Nephron (organoid): ENCODE measurements around the gene GNB1L.
A peak's percentile ranks its signal among the peaks of the same experiment; 100 is the strongest.

Experiments
- H3K27ac Mint-ChIP-seq, 3 experiments: 2 replicates each; pipeline ENCODE4 v1.8.0; 2020; ENCODE audit warnings: mixed read lengths in 3 of 3, mild to moderate bottlenecking in 2 of 3, moderate library complexity in 1 of 3
- H3K27me3 Mint-ChIP-seq: 2 replicates; pipeline ENCODE4 v1.8.0; 2021; ENCODE audit warnings: low read depth, mild to moderate bottlenecking, moderate library complexity, mixed read lengths
- H3K36me3 Mint-ChIP-seq: 2 replicates; pipeline ENCODE4 v1.8.0; 2020; ENCODE audit warnings: low read depth, mixed read lengths
- H3K4me1 Mint-ChIP-seq: 2 replicates; pipeline ENCODE4 v1.8.0; 2020; ENCODE audit warnings: mixed read lengths
- H3K4me3 Mint-ChIP-seq, 3 experiments: 2 replicates each; pipeline ENCODE4 v1.8.0; 2020; ENCODE audit warnings: mild to moderate bottlenecking in 3 of 3, mixed read lengths in 3 of 3, moderate library complexity in 2 of 3
- H3K9me3 Mint-ChIP-seq: 2 replicates; pipeline ENCODE4 v1.8.0; 2020; ENCODE audit warnings: mixed read lengths
- CTCF ChIP-seq, 3 experiments: fragments of 200-600 bp; sonication (generic); IDR thresholded peaks; one replicate each; pipeline ENCODE4 v1.5.0; 2021; ENCODE audit warnings: antibody characterized with exemption in 3 of 3; ENCODE audit not compliant: unreplicated experiment in 3 of 3

The GNB1L gene

GRCh38 chr22:19891317-19892256, 36.9 kb upstream of the GNB1L start:
- Mint-ChIP-seq H3K9me3 (no peaks in the 10 kb centered on the region), H3K36me3 (peaks cover 6% of the 10 kb centered on the region), H3K4me1 (peaks cover 25% of the 10 kb centered on the region), H3K27ac (peak overlapping the region in 2 of 3 experiments; percentile 60 to 64), H3K4me3 (peak overlapping the region in 2 of 3 experiments; percentile 50 to 53), H3K27me3 (peaks cover 18% of the 10 kb centered on the region)
- no peak for TF ChIP-seq CTCF (IDR thresholded peaks at IDR 0.05; ENCODE audit: unreplicated experiment in 3 of 3)

GRCh38 chr22:19890502-19891316, 36.0 kb upstream of the GNB1L start:
- H3K36me3 Mint-ChIP-seq: peaks cover 8% of the 10 kb centered on the region
- H3K27me3 Mint-ChIP-seq: peaks cover 22% of the 10 kb centered on the region
- no peak overlapping the region for H3K4me3 Mint-ChIP-seq
- peaks cover 28% of the 10 kb centered on the region for H3K4me1 Mint-ChIP-seq
- no peaks in the 10 kb centered on the region for H3K9me3 Mint-ChIP-seq
- no peak for TF ChIP-seq CTCF (IDR thresholded peaks at IDR 0.05; ENCODE audit: unreplicated experiment in 3 of 3)
- no peak overlapping the region for H3K27ac Mint-ChIP-seq

DNA sequence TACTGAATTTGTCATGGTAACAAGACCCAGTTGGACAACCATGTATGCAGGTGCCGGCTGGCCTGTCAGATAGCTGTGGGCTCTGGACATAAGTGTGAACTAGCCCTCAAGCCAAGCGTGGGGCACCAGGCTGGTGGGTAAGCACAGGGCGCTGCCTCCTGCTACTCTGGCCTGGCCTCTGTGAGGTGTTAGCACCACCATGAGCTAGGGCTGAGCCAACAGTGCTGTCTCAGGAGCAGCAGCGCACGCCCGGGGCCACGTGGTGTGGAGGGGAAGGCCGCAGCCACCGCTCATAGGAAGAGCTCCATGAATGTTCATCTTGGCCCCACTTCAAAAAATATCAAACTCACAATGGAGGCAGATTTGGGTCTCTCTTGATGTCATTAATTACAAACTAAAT, 35.3 kb upstream of the GNB1L start:
- H3K27ac Mint-ChIP-seq: no peak overlapping the region
- H3K9me3 Mint-ChIP-seq: no peaks in the 10 kb centered on the region
- peaks cover 31% of the 10 kb centered on the region for H3K4me1 Mint-ChIP-seq
- H3K36me3 Mint-ChIP-seq: peaks cover 10% of the 10 kb centered on the region
- peaks cover 23% of the 10 kb centered on the region for H3K27me3 Mint-ChIP-seq
- no peak overlapping the region for H3K4me3 Mint-ChIP-seq
- TF ChIP-seq CTCF (IDR thresholded peaks at IDR 0.05; ENCODE audit: unreplicated experiment in 3 of 3): no peak

- H3K4me3 Mint-ChIP-seq: no peak overlapping the region
- peaks cover 31% of the 10 kb centered on the region for H3K4me1 Mint-ChIP-seq
- H3K36me3 Mint-ChIP-seq: peaks cover 4% of the 10 kb centered on the region
- H3K9me3 Mint-ChIP-seq: no peaks in the 10 kb centered on the region
- TF ChIP-seq CTCF (IDR thresholded peaks at IDR 0.05; ENCODE audit: unreplicated experiment in 3 of 3): no peak
- no peak overlapping the region for H3K27ac Mint-ChIP-seq
- H3K27me3 Mint-ChIP-seq: peaks cover 18% of the 10 kb centered on the region
Observed at GRCh38 chr22:19888131-19888746, 33.6 kb upstream of the GNB1L start.

- peaks cover 4% of the 10 kb centered on the region for H3K36me3 Mint-ChIP-seq
- peaks cover 18% of the 10 kb centered on the region for H3K27me3 Mint-ChIP-seq
- peaks cover 25% of the 10 kb centered on the region for H3K4me1 Mint-ChIP-seq
Observed at GRCh38 chr22:19887256-19887985, 32.7 kb upstream of the GNB1L start.

More at GRCh38 chr22:19887256-19887985, 32.7 kb upstream of the GNB1L start:
- H3K27ac Mint-ChIP-seq: no peak overlapping the region
- TF ChIP-seq CTCF (IDR thresholded peaks at IDR 0.05; ENCODE audit: unreplicated experiment in 3 of 3): no peak
- no peak overlapping the region for H3K4me3 Mint-ChIP-seq
- no peaks in the 10 kb centered on the region for H3K9me3 Mint-ChIP-seq
